Spinal cord (tissue), 10 donors: ENCODE measurements around the gene PLXDC1. TPM values are rescaled to one million over a fixed set of nuclear protein-coding genes. Genes with fewer than 3 reads are reported as not detected.

ENCODE experiments used
- DNase-seq, 6 donors: peaks; one replicate each; pipeline versions ENCODE4 v3.0.0 to v3.0.0-alpha.2; 2013 to 2015; ENCODE audit warnings: low spot score in 6 of 6, low read depth in 4 of 6
- H3K27ac ChIP-seq: one replicate; pipeline ENCODE4 v1.5.1; 2013; ENCODE audit warnings: low read depth, low read length, control low read depth
- H3K27me3 ChIP-seq: one replicate; pipeline ENCODE4 v1.6.1; 2013; ENCODE audit warnings: low read length; ENCODE audit not compliant: control insufficient read depth, insufficient read depth
- H3K36me3 ChIP-seq: one replicate; pipeline ENCODE4 v1.6.1; 2013; ENCODE audit warnings: low read length; ENCODE audit not compliant: control insufficient read depth, insufficient read depth
- H3K4me1 ChIP-seq: one replicate; pipeline ENCODE4 v1.6.1; 2013; ENCODE audit warnings: low read length; ENCODE audit not compliant: control insufficient read depth, insufficient read depth
- H3K4me3 ChIP-seq: one replicate; pipeline ENCODE4 v1.5.1; 2013; ENCODE audit warnings: low read depth, low read length, control low read depth
- H3K9me3 ChIP-seq: one replicate; pipeline ENCODE4 v1.6.1; 2013; ENCODE audit warnings: low read length; ENCODE audit not compliant: control insufficient read depth, insufficient read depth
- WGBS: methylation state at CpG from one replicate; pipeline ENCODE4 v1.1.5; 2013; ENCODE audit warnings: missing lambda C conversion rate; ENCODE audit not compliant: insufficient coverage; 5-methylcytosine and 5-hydroxymethylcytosine counted together
- polyA plus RNA-seq, 2 donors: library from polyadenylated mRNA; unstranded; fragments of 120-200 nt; gene quantifications; one replicate each; pipeline ENCODE4 v1.2.1, GENCODE V29; 2013; ENCODE audit not compliant: insufficient read length in 2 of 2
- total RNA-seq, 2 donors: library from RNA; depleted of rRNA in 1 of 2; stranded (reverse); fragments of 120-200 nt in 1 of 2; fragments of >200 nt in 1 of 2; gene quantifications; one replicate each; pipeline versions ENCODE4 v1.2.3 to v1.2.4, GENCODE V29; 2013 to 2014
- donor health status: healthy.

The PLXDC1 gene
- total and polyA plus RNA-seq, 4 donors = 10.1 to 47.1 (median 25.6) TPM

DNA sequence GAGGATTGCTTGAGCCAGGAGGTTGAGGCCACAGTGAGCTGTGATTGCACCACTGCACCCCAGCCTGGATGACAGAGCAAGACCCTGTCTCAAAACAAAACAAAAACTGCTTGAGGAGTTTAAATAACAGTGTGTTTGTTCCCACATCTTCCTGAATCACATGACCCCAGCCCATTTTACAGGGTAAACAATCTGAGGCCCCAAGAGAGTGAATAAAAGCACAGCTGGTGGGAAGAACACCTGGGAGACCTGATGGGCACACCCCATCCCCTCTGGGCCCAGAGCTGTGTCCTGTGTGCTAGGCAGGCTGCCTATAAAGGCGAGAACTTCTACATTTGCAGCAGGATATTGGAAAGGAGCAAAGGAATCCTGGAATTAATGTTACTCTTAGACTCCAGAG lies 69.6 kb downstream of the PLXDC1 start:
- Histone ChIP-seq H3K4me1 (peaks cover 24% of the 10 kb centered on the region), H3K4me3 (no peak overlapping the region), H3K27me3 (no peaks in the 10 kb centered on the region), H3K27ac (no peak overlapping the region), H3K36me3 (peaks cover 4% of the 10 kb centered on the region), H3K9me3 (no peaks in the 10 kb centered on the region)
- no peak for DNase-seq
- 100% methylated on average over 1 of the region's 1 CpG for WGBS

DNA sequence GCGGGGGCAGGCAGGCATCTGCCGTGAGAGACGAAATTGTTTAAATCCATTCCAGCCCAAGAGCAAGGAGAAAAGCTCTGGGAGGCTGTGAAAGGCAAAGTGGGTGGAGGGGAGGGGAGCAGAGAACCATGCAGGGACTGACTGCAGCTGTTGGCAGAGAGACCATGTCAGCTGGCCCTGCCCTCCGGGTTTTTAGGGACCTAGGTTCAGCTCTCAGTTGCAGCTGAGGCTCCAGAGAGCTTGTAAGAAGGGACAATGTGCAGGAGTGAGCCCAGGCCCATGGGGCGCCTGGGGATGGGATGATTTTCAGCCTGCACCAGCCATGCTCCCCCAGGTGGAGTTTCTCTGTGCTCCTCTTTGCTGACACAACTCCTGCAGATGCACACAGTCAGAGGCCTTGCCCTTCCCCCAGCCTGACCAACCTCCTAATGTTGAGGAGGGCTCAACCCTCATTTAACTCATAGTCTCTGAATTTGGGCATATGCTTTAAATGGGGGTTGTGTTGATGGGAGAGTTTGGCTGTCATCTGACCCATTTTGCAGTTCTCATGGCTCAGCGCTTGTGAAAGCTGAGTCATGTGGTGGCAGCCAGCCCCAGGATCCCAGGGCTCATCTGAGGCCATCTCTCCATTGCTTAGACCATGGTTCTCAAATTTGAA lies 70.9 kb downstream of the PLXDC1 start:
- H3K36me3 ChIP-seq = peaks cover 3% of the 10 kb centered on the region
- no peak overlapping the region for H3K27ac ChIP-seq
- no peaks in the 10 kb centered on the region for H3K9me3 ChIP-seq
- peaks cover 22% of the 10 kb centered on the region for H3K4me1 ChIP-seq
- no peaks in the 10 kb centered on the region for H3K27me3 ChIP-seq
- no peak overlapping the region for H3K4me3 ChIP-seq
- WGBS = 48% methylated on average over 4 of the region's 6 CpGs
- DNase-seq = peak in 1 of 6 donors; percentile 47

DNA sequence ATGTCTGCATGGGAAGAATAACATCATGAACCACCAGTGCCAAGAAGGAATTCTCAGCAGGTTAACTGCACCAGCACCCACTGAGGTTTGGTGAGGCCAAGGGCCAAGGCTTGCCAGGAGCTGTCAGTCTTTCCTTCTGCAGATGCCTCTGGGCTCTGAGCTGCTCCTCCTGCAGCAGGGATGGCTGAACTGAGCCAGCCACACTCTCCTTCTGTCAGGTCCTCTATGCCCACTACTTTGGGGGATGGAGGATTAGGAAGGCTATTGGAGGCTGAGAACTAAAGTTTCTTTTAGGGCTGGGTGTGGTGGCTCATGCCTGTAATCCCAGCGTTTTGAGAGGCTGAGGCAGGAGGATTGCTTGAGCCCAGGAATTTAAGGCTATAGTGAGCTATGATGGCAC lies 71.6 kb downstream of the PLXDC1 start:
- Histone ChIP-seq H3K27ac (no peak overlapping the region), H3K4me3 (no peak overlapping the region), H3K4me1 (peaks cover 22% of the 10 kb centered on the region), H3K27me3 (no peaks in the 10 kb centered on the region), H3K36me3 (peaks cover 3% of the 10 kb centered on the region), H3K9me3 (no peaks in the 10 kb centered on the region)
- WGBS = 82% methylated on average over 1 of the region's 1 CpG
- DNase-seq = no peak

DNA sequence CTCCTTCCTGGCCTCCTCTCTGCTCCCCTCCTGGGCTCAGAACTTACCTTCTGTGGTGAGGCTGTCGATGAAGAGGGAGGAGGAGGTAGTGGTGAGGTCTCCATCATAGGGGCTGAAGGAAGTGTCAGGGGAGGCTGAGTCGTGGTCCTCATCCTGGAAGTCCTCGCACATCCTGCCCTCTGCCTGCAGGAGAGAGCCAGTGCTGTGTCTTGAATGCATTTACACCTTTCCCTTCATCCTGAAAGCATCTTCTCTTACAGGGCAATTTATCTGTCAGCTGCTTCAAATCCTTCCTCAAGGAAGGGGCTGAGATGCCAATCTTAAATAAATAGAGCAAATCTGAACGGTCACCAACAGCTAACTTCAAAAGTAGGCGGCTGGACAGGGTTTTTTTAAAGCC lies 73.6 kb downstream of the PLXDC1 start:
- H3K27ac ChIP-seq = no peak overlapping the region

DNA sequence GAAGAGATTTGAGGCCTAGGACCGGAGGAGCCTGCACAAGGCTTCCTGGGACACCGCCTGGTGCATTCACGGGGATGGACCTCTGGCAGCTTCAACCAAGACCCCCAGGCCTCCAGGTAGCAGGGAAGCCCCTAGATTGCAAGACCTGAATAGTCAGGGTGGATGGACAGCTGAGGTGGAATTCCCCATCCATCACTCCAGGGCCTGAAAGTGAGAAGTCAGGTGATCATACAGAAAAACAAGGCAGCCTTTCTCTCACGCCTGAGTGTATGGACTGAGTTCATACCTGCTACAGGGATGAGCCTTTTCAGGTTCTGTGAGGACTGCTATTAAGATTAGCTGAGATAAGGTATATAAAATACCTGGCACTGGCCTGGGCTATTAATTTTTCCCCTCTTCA lies 74.2 kb downstream of the PLXDC1 start:
- no peaks in the 10 kb centered on the region for H3K27me3 ChIP-seq
- no peak overlapping the region for H3K27ac ChIP-seq
- WGBS = 100% methylated on average over 3 of the region's 4 CpGs
- H3K4me1 ChIP-seq = peaks cover 14% of the 10 kb centered on the region
- no peak overlapping the region for H3K4me3 ChIP-seq
- peaks cover 4% of the 10 kb centered on the region for H3K36me3 ChIP-seq
- no peak for DNase-seq
- no peaks in the 10 kb centered on the region for H3K9me3 ChIP-seq

More for the DNA sequence above, 73.6 kb downstream of the PLXDC1 start:
- Histone ChIP-seq H3K36me3 (no peaks in the 10 kb centered on the region), H3K9me3 (no peaks in the 10 kb centered on the region), H3K4me1 (peaks cover 14% of the 10 kb centered on the region), H3K27me3 (no peaks in the 10 kb centered on the region), H3K4me3 (no peak overlapping the region)
- 54% methylated on average over 2 of the region's 5 CpGs for WGBS
- no peak for DNase-seq

DNA sequence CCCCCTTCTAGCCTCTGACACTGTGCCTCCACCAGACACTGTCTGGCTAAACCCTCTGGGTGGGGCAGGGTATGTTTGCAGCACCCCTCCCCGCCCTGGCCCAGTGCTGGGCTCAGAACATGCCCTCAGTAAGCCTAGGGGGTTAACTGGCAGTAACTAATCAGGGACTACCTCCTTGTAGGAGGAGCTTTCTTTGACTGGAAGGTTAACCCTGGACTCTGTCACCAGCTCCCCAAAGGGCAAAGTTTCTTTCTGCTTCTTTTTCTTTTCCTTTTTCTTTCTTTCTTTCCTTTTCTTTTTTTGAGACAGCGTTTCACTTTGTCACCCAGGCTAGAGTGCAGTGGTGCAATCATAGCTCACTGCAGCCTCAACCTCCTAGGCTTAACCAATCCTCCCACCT lies 76.8 kb downstream of the PLXDC1 start:
- Histone ChIP-seq H3K27me3 (no peaks in the 10 kb centered on the region), H3K36me3 (peaks cover 16% of the 10 kb centered on the region), H3K4me1 (no peaks in the 10 kb centered on the region), H3K4me3 (no peak overlapping the region), H3K9me3 (no peaks in the 10 kb centered on the region), H3K27ac (no peak overlapping the region)
- no peak for DNase-seq
- WGBS = 100% methylated on average over 1 of the region's 2 CpGs

DNA sequence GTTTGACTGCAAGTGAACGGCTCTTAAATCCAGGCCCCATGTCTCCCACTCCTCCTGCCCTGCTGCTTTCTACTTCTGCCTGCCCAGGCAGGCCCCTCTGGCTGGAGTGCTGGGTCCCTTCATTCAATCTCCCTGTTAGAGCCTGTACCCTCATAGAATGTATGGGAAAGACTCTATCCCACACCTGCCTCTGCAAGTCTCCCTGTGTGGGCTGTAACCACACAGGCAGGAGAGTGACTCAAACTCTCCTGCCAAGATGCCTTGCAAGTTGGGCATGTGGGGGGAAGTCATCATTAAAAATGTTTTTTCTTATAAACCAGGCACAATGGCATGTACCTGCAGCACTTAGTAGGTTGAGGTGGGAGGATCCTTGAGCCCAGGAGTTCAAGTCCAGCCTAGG lies 77.5 kb downstream of the PLXDC1 start:
- no peak overlapping the region for H3K27ac ChIP-seq
- H3K4me3 ChIP-seq = no peak overlapping the region
- no peaks in the 10 kb centered on the region for H3K9me3 ChIP-seq
- no CpG with 5 or more reads among the region's 1 CpG for WGBS
- peaks cover 18% of the 10 kb centered on the region for H3K36me3 ChIP-seq
- no peaks in the 10 kb centered on the region for H3K27me3 ChIP-seq
- DNase-seq = no peak
- no peaks in the 10 kb centered on the region for H3K4me1 ChIP-seq

DNA sequence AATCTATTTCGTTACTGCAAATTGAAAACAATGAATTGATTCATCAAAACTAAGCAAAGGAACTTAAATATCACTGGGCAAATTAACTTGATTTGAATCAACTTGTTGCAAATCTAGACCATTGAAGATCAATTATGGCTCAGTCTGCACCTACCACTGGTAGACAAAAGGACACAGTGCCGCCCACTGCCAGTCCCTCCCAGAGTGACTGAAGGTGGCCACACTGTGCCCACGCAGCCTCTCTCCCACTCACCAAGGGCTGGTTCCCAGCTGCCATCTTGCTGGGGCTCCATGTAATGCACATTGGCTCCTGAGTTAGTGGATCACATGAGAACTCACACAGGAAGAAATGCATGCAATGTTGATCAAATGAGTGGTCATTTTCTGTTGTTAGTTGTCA lies 78.1 kb downstream of the PLXDC1 start:
- H3K9me3 ChIP-seq = no peaks in the 10 kb centered on the region
- no peak overlapping the region for H3K27ac ChIP-seq
- H3K4me3 ChIP-seq = no peak overlapping the region
- peaks cover 18% of the 10 kb centered on the region for H3K36me3 ChIP-seq
- WGBS = 94% methylated on average over 3 of the region's 3 CpGs
- no peaks in the 10 kb centered on the region for H3K4me1 ChIP-seq
- DNase-seq = no peak
- H3K27me3 ChIP-seq = no peaks in the 10 kb centered on the region

DNA sequence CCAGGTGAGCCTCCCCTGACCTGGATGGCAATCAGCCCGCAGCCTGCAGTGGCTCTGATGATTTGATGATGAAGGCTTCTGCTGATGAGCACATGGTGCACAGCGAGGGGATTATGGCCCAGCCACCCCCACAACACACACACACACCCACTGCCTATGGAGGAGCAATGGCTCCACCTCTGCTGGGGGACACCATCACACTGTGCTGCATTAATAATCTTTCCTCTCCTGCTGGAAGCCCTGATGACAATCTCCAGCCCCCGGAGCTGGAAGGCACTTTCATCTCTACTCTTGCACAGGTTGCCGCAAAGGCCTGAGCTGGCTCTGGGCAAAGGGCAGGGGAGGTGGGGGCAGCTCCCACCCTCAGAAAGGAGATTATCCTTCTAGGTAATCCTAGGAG lies 79.9 kb downstream of the PLXDC1 start:
- Histone ChIP-seq H3K9me3 (no peaks in the 10 kb centered on the region), H3K27me3 (no peaks in the 10 kb centered on the region), H3K4me1 (no peaks in the 10 kb centered on the region), H3K4me3 (no peak overlapping the region), H3K36me3 (peaks cover 18% of the 10 kb centered on the region), H3K27ac (no peak overlapping the region)
- WGBS = 67% methylated on average over 2 of the region's 4 CpGs
- DNase-seq = no peak

DNA sequence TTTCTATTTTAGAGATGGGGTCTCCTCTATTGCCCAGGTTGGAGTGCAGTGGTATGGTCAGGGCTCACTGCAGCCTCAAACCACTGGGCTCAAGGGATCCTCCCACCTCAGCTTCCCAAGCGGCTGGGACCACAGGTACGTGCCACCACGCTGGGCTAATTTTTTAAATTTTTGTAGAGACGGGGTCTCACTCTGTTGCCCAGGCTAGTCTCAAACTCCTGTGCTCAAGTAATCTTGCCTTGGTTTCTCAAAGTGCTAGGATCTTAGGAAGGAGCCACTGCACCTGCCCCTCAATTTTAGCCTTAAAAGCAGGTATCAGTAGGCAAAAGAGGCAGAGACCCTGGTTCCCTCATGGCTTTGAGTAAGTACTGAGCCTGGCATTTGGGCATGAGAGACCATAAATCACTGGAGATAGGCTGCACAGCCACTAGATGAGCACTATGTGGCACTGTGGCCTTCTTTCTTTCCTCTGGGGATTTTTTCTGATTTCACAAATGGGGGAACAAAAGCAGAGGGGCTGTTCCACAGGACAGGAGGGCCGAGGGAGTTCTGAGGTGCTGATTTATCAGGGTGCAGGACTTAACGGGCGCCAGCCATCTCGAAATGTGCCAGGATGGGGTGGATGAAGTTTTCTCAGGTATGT lies 82.2 kb downstream of the PLXDC1 start:
- peak in 3 of 6 donors; percentile 19 to 82 (median 71) for DNase-seq
- no peaks in the 10 kb centered on the region for H3K27me3 ChIP-seq
- H3K4me1 ChIP-seq = no peaks in the 10 kb centered on the region
- no peaks in the 10 kb centered on the region for H3K9me3 ChIP-seq
- H3K27ac ChIP-seq = no peak overlapping the region
- 72% methylated on average over 7 of the region's 8 CpGs for WGBS
- peaks cover 20% of the 10 kb centered on the region for H3K36me3 ChIP-seq
- H3K4me3 ChIP-seq = no peak overlapping the region
